Fibroblast of mammary gland (primary cell): Measurements from ENCODE around the gene XNDC1N.

ENCODE experiments used
- DNase-seq: peaks from one replicate; pipeline ENCODE4 v3.0.0-alpha.2; 2010; ENCODE audit warnings: low read depth
- H3K4me3 ChIP-seq: 2 replicates; pipeline ENCODE4 v1.5.1; 2011; ENCODE audit warnings: low read depth, mild to moderate bottlenecking, low read length, moderate library complexity; ENCODE audit not compliant: control insufficient read depth
- TF ChIP-seq, protein P1 (sequence below): conservative IDR thresholded peaks from 2 replicates; pipeline ENCODE4 v1.5.1; 2011; ENCODE audit warnings: low read depth, low read length, inconsistent platforms; ENCODE audit not compliant: control insufficient read depth, insufficient read depth

Gene XNDC1N

DNA sequence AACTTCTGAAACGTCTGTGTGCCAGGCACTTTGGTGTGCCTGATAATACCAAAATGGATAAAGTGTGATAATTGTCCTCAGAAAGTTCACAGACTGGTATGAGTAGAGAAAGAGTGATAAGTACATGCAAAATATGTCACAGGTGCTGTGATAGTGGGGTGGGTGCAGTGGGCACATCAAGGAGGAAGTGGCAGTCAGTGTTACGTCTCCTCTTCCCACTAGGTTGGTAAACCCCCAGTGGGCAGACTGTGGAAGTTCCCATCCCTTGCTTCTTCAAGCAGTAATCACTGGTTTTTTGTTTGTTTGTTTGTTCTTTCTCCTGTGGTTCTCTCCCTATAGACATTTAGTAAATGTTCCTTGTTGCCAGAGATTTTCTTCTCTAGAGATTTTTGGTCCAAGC, 5.8 kb upstream of the XNDC1N start:
- TF ChIP-seq, protein P1, sequence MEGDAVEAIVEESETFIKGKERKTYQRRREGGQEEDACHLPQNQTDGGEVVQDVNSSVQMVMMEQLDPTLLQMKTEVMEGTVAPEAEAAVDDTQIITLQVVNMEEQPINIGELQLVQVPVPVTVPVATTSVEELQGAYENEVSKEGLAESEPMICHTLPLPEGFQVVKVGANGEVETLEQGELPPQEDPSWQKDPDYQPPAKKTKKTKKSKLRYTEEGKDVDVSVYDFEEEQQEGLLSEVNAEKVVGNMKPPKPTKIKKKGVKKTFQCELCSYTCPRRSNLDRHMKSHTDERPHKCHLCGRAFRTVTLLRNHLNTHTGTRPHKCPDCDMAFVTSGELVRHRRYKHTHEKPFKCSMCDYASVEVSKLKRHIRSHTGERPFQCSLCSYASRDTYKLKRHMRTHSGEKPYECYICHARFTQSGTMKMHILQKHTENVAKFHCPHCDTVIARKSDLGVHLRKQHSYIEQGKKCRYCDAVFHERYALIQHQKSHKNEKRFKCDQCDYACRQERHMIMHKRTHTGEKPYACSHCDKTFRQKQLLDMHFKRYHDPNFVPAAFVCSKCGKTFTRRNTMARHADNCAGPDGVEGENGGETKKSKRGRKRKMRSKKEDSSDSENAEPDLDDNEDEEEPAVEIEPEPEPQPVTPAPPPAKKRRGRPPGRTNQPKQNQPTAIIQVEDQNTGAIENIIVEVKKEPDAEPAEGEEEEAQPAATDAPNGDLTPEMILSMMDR: no peak
- no peak for DNase-seq
- H3K4me3 ChIP-seq: no peak overlapping the region

DNA sequence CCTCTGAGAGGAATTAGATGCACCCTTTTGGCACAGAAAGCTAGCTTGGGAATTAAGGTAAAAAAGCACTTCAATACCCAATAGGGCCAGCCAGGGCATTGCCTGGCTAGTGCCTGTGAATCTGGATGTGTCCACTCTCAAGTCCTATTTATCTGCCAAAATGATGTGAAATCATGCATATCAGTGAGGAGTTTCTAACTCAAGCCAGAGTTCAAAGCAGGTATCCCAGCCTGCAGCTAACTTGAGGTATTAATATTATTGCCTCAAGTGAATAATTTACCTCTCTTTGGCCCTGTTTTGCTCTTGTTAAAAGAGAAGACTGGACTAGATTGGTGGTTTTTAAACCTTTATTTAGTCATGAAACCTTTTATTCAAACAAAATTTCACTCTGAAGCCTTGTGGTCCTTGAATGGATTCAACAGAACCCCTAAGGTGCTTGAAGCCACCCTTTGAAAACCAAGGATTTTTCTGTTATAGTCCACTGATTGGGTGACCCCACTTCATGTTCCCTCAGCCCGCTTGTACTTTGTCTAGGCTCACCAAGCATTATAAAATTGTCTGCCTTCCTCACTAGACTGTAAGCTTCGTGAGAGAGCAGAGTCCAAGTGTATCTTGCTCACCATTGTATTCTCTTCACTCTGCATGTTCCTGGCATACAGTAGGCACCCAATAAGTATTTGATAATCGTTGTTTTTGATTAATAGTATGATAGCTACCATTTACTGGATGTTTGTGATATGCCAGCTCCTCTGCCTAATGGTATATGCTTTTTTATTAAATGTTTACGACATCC, 4.9 kb upstream of the XNDC1N start:
- no peak for DNase-seq
- H3K4me3 ChIP-seq: no peak overlapping the region
- TF ChIP-seq, protein P1: no peak

GRCh38 chr11:71931245-71931602, 2.8 kb upstream of the XNDC1N start:
- DNase-seq: no peak
- TF ChIP-seq, protein P1: no peak
- no peak overlapping the region for H3K4me3 ChIP-seq

DNA sequence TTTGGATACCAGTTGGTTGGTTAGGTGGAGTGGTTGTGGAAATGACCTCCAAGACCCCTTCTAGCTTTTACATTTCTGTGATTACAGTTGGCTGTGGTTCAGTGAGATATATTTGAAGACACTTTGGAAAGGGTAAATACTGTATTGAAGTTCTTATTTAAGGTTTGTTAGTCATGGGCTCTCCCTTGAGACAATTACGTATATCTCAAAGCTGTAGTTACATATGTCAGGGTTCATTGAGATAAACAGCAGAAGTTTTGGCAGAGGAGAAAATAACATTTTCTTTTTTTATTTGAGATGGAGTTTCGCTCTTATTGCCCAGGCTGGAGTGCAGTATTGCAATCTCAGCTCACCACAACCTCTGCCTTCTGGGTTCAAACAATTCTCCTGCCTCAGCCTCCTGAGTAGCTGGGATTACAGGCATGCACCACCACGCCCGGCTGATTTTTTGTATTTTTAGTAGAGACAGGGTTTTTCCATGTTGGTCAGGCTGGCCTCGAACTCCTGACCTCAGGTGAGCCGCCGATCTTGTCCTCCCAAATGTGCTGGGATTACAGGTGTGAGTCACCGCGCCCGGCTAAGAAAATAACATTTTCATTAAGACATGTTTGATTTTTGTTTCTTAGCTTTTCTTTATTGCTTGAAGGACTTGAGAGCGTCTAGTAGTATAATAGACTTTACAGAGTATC, 2.3 kb upstream of the XNDC1N start:
- TF ChIP-seq, protein P1: no peak
- H3K4me3 ChIP-seq: no peak overlapping the region
- DNase-seq: no peak

DNA sequence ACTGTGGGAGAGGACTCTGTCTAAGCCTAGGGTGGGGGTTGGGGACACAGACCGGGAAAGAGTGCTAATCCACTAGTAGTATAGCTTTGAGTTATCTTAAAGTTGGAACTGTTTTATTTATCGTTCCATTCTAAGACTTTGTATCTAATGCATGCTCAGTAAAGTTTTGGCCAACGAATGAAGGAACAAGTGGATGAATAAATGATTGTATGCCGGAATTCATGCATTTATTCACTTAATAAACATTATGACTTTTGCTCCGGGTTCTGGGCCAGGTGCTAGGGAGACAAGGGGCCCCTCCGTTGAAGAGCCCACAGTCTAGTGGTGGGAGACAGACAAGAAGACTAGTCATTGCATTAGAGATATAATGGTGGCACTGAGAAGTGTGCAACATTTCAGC, 1.1 kb upstream of the XNDC1N start:
- peak overlapping the region; percentile 100 for H3K4me3 ChIP-seq
- no peak for DNase-seq
- TF ChIP-seq, protein P1: no peak

- TF ChIP-seq, protein P1: no peak
- DNase-seq: peak; percentile 90
- peak within 1 kb of the TSS; percentile 100 for H3K4me3 ChIP-seq
These were observed 496 bp upstream of the XNDC1N start, which contains the start of gene RNF121 for GRCh38 chr11:71928737-71929443. TSS of gene RNF121 (plus strand) at chr11:71929046. CDS start at chr11:71929062, 16 bp downstream.
